Activated naive CD4-positive, alpha-beta T cell treated with anti-CD3 and anti-CD28 coated beads, Interleukin-2, amount 50 U/mL, for 72 hours (primary cell): Measurements from ENCODE around the gene BLOC1S1. TPM values are rescaled to one million over a fixed set of nuclear protein-coding genes. Genes with fewer than 3 reads are reported as not detected.

Experiments
- ATAC-seq, 2 donors: fragments of 150-1000 bp; cut with Tn5 transposase; 2 replicates each; pipeline ENCODE4 v1.10.0; 2021; ENCODE audit warnings: mild to moderate bottlenecking in 2 of 2, moderate library complexity in 2 of 2
- DNase-seq, 2 donors: peaks; one replicate each; pipeline ENCODE4 v3.0.0; 2021 to 2022; ENCODE audit warnings: low spot score in 2 of 2
- H3K27ac Mint-ChIP-seq, 2 donors: one replicate each; pipeline ENCODE4 v1.8.0; 2022; ENCODE audit warnings: mild to moderate bottlenecking in 2 of 2, mixed read lengths in 2 of 2
- H3K36me3 Mint-ChIP-seq, 2 donors: one replicate each; pipeline ENCODE4 v1.8.0; 2022; ENCODE audit warnings: mixed read lengths in 2 of 2
- H3K9me3 Mint-ChIP-seq, 2 donors: one replicate each; pipeline ENCODE4 v1.8.0; 2022; ENCODE audit warnings: mixed read lengths in 2 of 2
- total RNA-seq, 2 donors: library from RNA; stranded (reverse); gene quantifications; one replicate each; pipeline ENCODE4 v1.2.3, GENCODE V29; 2022

BLOC1S1 gene
- total RNA-seq, 2 donors from 2014 or later = 116 to 118 TPM

- Mint-ChIP-seq H3K27ac (peak overlapping the region in 1 of 2 donors; percentile 92), H3K9me3 (no peaks in the 10 kb centered on the region), H3K36me3 (no peaks in the 10 kb centered on the region)
- ATAC-seq (no peak), DNase-seq (no peak)
Observed at GRCh38 chr12:55718015-55718414, 2.2 kb downstream of the BLOC1S1 start.

DNA sequence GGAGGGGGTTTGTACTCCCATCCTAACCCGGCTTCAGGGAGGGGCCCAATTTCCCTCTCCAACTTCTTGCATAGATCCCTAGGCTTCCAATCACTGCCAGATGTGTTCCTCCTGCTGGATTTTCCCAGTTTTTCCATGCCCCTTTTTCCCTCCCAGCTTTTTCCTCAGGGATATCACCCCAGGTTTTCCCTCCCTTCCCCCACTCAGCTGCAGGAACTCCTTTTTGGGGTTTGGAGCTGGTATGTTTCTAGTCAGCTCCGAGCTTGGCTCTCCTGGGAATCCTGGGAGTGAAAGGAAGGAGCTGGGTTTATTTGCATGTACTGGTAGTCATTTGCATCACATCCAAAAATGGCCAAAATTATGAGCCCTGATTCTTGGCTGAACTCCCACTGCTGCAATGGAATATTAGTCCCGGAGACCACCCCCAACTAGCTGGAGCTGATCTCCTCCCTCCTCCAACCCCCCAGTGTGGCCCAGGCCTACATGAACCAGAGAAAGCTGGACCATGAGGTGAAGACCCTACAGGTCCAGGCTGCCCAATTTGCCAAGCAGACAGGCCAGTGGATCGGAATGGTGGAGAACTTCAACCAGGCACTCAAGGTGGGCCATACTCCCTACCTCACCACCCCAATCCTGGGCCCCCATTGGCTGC, 2.9 kb downstream of the BLOC1S1 start:
- ATAC-seq (no peak), DNase-seq (no peak)
- Mint-ChIP-seq H3K27ac (no peak overlapping the region), H3K9me3 (no peaks in the 10 kb centered on the region), H3K36me3 (no peaks in the 10 kb centered on the region)

DNA sequence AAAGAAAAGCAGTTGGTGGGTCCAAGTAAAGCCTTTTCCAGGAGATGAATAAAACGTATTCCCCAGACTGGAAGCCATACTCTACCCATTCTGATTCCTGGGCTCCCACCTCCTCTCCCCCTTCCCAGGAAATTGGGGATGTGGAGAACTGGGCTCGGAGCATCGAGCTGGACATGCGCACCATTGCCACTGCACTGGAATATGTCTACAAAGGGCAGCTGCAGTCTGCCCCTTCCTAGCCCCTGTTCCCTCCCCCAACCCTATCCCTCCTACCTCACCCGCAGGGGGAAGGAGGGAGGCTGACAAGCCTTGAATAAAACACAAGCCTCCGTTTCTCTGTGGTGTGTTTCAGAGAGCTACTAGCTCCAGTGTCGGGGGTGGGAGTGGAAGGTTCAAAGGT, 3.5 kb downstream of the BLOC1S1 start:
- no peaks in the 10 kb centered on the region for H3K36me3 Mint-ChIP-seq
- no peak for DNase-seq
- no peak for ATAC-seq
- no peak overlapping the region for H3K27ac Mint-ChIP-seq
- H3K9me3 Mint-ChIP-seq = no peaks in the 10 kb centered on the region

- H3K36me3 Mint-ChIP-seq = no peaks in the 10 kb centered on the region
- no peak within 1 kb of the TSS for H3K27ac Mint-ChIP-seq
- ATAC-seq (no peak), DNase-seq (no peak)
- no peaks in the 10 kb centered on the region for H3K9me3 Mint-ChIP-seq
Observed at GRCh38 chr12:55720071-55720564, 4.3 kb downstream of the BLOC1S1 start, which contains the start of gene RDH5. Gene RDH5, plus strand, starts transcription at chr12:55720393. Its CDS starts 792 bp downstream, at chr12:55721185.

GRCh38 chr12:55720894-55721444, 5.1 kb downstream of the BLOC1S1 start:
- Mint-ChIP-seq H3K36me3 (no peaks in the 10 kb centered on the region), H3K9me3 (no peaks in the 10 kb centered on the region), H3K27ac (no peak overlapping the region)
- ATAC-seq = no peak
- DNase-seq = no peak

- no peaks in the 10 kb centered on the region for H3K36me3 Mint-ChIP-seq
- no peak for DNase-seq
- no peak for ATAC-seq
- no peak overlapping the region for H3K27ac Mint-ChIP-seq
- H3K9me3 Mint-ChIP-seq = no peaks in the 10 kb centered on the region
Observed at GRCh38 chr12:55721601-55722213, 5.9 kb downstream of the BLOC1S1 start.

DNA sequence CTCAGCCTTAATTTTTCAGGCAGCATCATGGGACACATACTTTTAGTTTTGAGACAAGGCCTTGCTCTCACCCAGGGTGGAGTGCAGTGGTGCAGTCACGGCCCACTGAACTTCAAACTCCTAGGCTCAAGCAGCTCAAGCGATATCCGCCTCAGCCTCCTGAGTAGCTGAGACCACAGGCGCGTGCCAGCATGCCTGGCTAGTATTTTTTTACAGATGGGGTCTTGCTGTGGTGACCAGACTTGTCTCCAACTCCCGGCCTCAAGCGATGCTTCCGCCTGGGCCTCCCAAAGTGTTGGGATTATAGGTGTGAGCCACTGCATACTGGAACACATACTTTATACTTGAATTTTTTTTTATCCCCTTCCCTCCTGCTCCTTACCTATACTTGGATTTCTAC, 7.1 kb downstream of the BLOC1S1 start:
- H3K9me3 Mint-ChIP-seq = no peaks in the 10 kb centered on the region
- no peaks in the 10 kb centered on the region for H3K36me3 Mint-ChIP-seq
- H3K27ac Mint-ChIP-seq = no peak overlapping the region
- ATAC-seq (no peak), DNase-seq (no peak)

- H3K27ac Mint-ChIP-seq = peak overlapping the region in 1 of 2 donors; percentile 12
- DNase-seq (no peak), ATAC-seq (no peak)
- H3K36me3 Mint-ChIP-seq = no peaks in the 10 kb centered on the region
- H3K9me3 Mint-ChIP-seq = no peaks in the 10 kb centered on the region
Observed at GRCh38 chr12:55723516-55724225, 7.8 kb downstream of the BLOC1S1 start.

DNA sequence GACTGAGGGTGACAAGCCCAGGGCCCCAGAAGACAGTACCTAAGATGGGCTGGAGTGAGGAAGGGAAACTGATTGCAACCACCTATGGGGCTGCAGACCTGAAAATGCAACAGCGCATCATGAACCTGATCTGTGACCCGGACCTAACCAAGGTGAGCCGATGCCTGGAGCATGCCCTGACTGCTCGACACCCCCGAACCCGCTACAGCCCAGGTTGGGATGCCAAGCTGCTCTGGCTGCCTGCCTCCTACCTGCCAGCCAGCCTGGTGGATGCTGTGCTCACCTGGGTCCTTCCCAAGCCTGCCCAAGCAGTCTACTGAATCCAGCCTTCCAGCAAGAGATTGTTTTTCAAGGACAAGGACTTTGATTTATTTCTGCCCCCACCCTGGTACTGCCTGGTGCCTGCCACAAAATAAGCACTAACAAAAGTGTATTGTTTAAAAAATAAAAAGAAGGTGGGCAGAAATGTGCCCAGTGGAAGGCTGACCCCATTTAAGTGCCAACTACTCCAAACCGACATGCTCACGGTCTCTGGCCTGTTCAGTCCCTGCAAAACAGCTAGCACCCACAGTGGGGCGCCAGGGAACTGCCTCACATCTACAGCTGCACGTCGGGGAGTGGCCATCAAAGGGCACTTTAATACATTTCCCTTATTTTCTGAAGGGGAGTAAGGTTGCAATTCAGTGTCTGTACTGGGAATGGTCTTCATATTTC, 8.5 kb downstream of the BLOC1S1 start:
- DNase-seq (peak in 1 of 2 donors; percentile 72), ATAC-seq (peak in 1 of 2 donors; percentile 43)
- H3K27ac Mint-ChIP-seq = peak overlapping the region in 1 of 2 donors; percentile 12
- H3K9me3 Mint-ChIP-seq = no peaks in the 10 kb centered on the region
- peaks cover 0 to under 1% of the 10 kb centered on the region in 2 donors for H3K36me3 Mint-ChIP-seq

DNA sequence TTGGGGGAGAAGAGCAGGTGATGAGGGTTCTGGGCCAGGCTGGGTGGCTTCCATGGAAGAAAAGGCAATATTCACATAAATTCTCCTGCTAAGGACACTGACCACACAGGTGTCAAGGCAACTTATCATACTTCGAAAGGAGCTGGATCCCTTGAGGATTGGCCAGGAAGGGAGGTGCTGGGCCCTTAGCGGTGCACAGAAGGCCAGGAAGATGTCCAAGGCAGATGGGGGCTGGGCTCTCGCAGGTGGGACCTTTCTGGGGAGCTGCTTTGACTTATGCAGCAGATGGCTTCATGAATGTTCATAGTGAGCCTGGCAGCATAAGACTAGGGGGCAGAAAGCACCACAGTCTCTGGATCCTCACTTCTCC, 9.1 kb downstream of the BLOC1S1 start:
- peak overlapping the region in 1 of 2 donors; percentile 12 for H3K27ac Mint-ChIP-seq
- H3K9me3 Mint-ChIP-seq = no peaks in the 10 kb centered on the region
- peaks cover 0 to 6% of the 10 kb centered on the region in 2 donors for H3K36me3 Mint-ChIP-seq
- no peak for ATAC-seq
- no peak for DNase-seq

- H3K27ac Mint-ChIP-seq = no peak overlapping the region
- H3K36me3 Mint-ChIP-seq = peaks cover 0 to 9% of the 10 kb centered on the region in 2 donors
- no peak for ATAC-seq
- H3K9me3 Mint-ChIP-seq = no peaks in the 10 kb centered on the region
- DNase-seq = no peak
Observed at GRCh38 chr12:55725556-55725955, 9.7 kb downstream of the BLOC1S1 start.

DNA sequence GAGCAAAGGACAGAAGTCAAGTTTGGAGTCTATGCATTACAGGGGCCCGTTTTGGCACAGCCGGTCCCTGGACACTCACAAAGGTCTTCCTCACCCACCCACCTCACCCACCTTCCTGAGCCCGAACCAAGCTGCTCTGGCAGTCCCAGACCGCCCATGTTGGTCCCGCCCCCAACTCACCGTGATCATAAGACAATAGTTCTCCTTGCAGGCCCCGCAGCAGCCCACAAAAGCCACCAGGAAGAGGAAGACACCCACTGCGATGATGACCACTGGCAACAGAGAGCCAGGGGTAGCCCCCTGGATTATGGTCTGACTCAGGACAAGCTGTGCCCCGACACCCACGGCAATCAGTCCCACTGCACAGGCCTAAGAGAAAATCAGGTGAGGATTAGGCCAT, 11.1 kb downstream of the BLOC1S1 start:
- no peak for ATAC-seq
- peaks cover 0 to 9% of the 10 kb centered on the region in 2 donors for H3K36me3 Mint-ChIP-seq
- peak overlapping the region in 1 of 2 donors; percentile 44 for H3K27ac Mint-ChIP-seq
- no peak for DNase-seq
- no peaks in the 10 kb centered on the region for H3K9me3 Mint-ChIP-seq

DNA sequence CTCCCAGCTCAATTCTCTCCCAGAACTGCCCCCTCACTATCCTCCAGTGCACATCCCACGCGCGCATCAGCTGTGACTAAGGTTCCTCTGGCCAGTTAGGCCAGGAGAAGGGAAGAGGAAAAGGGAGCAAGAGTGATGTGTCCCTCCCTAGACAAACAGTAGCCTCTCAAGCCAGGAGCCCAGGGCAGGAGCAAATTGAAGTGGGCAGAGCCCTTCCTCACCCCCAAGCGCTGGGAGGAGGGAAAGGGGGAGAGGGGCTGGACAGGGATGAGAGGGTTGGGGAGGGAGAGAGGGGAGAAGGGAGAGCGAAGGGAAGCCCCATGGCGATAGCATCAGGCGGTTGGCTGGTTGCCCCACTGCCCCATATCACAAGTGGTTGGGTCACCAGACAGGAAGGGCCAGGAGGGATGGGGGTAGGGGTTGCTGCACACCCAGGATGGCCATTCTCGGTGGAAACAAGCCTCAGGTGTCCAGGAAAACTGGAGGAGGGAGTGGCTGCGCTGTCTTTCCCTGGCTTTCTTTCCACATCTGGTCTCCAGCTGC, 11.9 kb downstream of the BLOC1S1 start:
- H3K9me3 Mint-ChIP-seq = no peaks in the 10 kb centered on the region
- peak overlapping the region in 1 of 2 donors; percentile 77 for H3K27ac Mint-ChIP-seq
- H3K36me3 Mint-ChIP-seq = peaks cover 0 to 9% of the 10 kb centered on the region in 2 donors
- ATAC-seq (no peak), DNase-seq (no peak)

GRCh38 chr12:55728186-55728938, 12.5 kb downstream of the BLOC1S1 start:
- no peak for DNase-seq
- Mint-ChIP-seq H3K36me3 (peaks cover 0 to 9% of the 10 kb centered on the region in 2 donors), H3K27ac (peak overlapping the region; percentile 14 to 79), H3K9me3 (no peaks in the 10 kb centered on the region)
- ATAC-seq = no peak

- H3K9me3 Mint-ChIP-seq = no peaks in the 10 kb centered on the region
- peak within 1 kb of the TSS; percentile 79 to 93 for H3K27ac Mint-ChIP-seq
- H3K36me3 Mint-ChIP-seq = peaks cover 0 to 9% of the 10 kb centered on the region in 2 donors
- ATAC-seq (peak; percentile 75 to 80), DNase-seq (peak; percentile 69 to 89)
Observed at GRCh38 chr12:55728939-55729818, 13.3 kb downstream of the BLOC1S1 start, which contains the start of gene CD63. Gene CD63, minus strand, starts transcription at chr12:55729009. Its CDS starts 668 bp downstream, at chr12:55728341.
